Endodermal cell (in vitro differentiated cells): Measurements from ENCODE around the gene SNX24. TPM values are rescaled to one million over a fixed set of nuclear protein-coding genes. Genes with fewer than 3 reads are reported as not detected.

Experiments
- DNase-seq: peaks from one replicate; pipeline ENCODE4 v3.0.0-alpha.2; 2017
- H3K27ac ChIP-seq: 2 replicates; pipeline ENCODE4 v1.5.1; 2013; ENCODE audit warnings: mild to moderate bottlenecking, low read depth, low read length, moderate library complexity
- H3K27me3 ChIP-seq: 2 replicates; pipeline ENCODE4 v1.6.1; 2013; ENCODE audit warnings: mild to moderate bottlenecking, low read length, moderate library complexity; ENCODE audit not compliant: insufficient read depth, control insufficient read depth, poor library complexity, severe bottlenecking
- H3K36me3 ChIP-seq: 2 replicates; pipeline ENCODE4 v1.7.0; 2013; ENCODE audit warnings: mild to moderate bottlenecking, low read length, moderate library complexity; ENCODE audit not compliant: control insufficient read depth, insufficient read depth
- H3K4me1 ChIP-seq: one replicate; pipeline ENCODE4 v1.7.0; 2013; ENCODE audit warnings: low read length; ENCODE audit not compliant: control insufficient read depth, insufficient read depth
- H3K4me3 ChIP-seq: 2 replicates; pipeline ENCODE4 v1.5.1; 2013; ENCODE audit warnings: mild to moderate bottlenecking, low read length, moderate library complexity
- H3K9ac ChIP-seq: 2 replicates; pipeline ENCODE4 v1.6.1; 2013; ENCODE audit warnings: mild to moderate bottlenecking, low read length, moderate library complexity; ENCODE audit not compliant: poor library complexity, severe bottlenecking; ENCODE audit errors: extremely low read depth
- H3K9me3 ChIP-seq: 2 replicates; pipeline ENCODE4 v1.6.1; 2013; ENCODE audit warnings: mild to moderate bottlenecking, low read length, moderate library complexity; ENCODE audit not compliant: control insufficient read depth
- H3K27ac Mint-ChIP-seq: 2 replicates; pipeline ENCODE4 v1.8.0; 2020; ENCODE audit warnings: mixed read lengths
- H3K27me3 Mint-ChIP-seq: 2 replicates; pipeline ENCODE4 v1.8.0; 2021; ENCODE audit warnings: mild to moderate bottlenecking, mixed read lengths; ENCODE audit not compliant: insufficient read depth
- H3K36me3 Mint-ChIP-seq: 2 replicates; pipeline ENCODE4 v1.8.0; 2020; ENCODE audit warnings: low read depth, mixed read lengths
- H3K4me1 Mint-ChIP-seq: 2 replicates; pipeline ENCODE4 v1.8.0; 2020; ENCODE audit warnings: mixed read lengths
- H3K4me3 Mint-ChIP-seq: 2 replicates; pipeline ENCODE4 v1.8.0; 2020; ENCODE audit warnings: mild to moderate bottlenecking, moderate library complexity, mixed read lengths
- H3K9me3 Mint-ChIP-seq: 2 replicates; pipeline ENCODE4 v1.8.0; 2020; ENCODE audit warnings: mild to moderate bottlenecking, mixed read lengths
- CTCF ChIP-seq: fragments of 200-600 bp; sonication (generic); conservative IDR thresholded peaks from 2 replicates; pipeline ENCODE4 v1.5.0; 2021; ENCODE audit warnings: antibody characterized with exemption, mild to moderate bottlenecking
- whole genome bisulfite sequencing, 2 experiments: methylation state at CpG; one replicate each; pipeline versions ENCODE4 v1.1.5 to v1.1.7; 2013; ENCODE audit warnings: missing lambda C conversion rate in 2 of 2, mixed read lengths in 1 of 2; ENCODE audit not compliant: insufficient coverage in 1 of 2, insufficient read length in 1 of 2; 5-methylcytosine and 5-hydroxymethylcytosine counted together
- total RNA-seq, 2 donors: library from RNA; stranded (reverse); fragmentation: NEBNext Ultra II Directional in 1 of 2; extraction: Animal tissue kit (Norgen Biotek cat#: 25700) in 1 of 2; gene quantifications; 2 replicates in 1 of 2; 3 replicates in 1 of 2; pipeline ENCODE4 v1.2.1, GENCODE V29; 2021

SNX24 gene
- total RNA-seq, 2 donors from 2014 or later = 39.4 to 56.2 TPM

GRCh38 chr5:122858451-122858850 is 13.0 kb downstream of the SNX24 start:
- H3K4me3 Mint-ChIP-seq = no peak overlapping the region
- no peak for DNase-seq

GRCh38 chr5:122863240-122863639 is 17.8 kb downstream of the SNX24 start:
- H3K27ac Mint-ChIP-seq = no peak overlapping the region
- peaks cover 29% of the 10 kb centered on the region for H3K36me3 Mint-ChIP-seq
- no peak overlapping the region for H3K4me3 Mint-ChIP-seq
- H3K4me1 Mint-ChIP-seq = peaks cover 35% of the 10 kb centered on the region
- no peak for TF ChIP-seq CTCF
- H3K27me3 Mint-ChIP-seq = no peaks in the 10 kb centered on the region
- H3K9ac ChIP-seq = no peak overlapping the region
- H3K27me3 ChIP-seq = no peaks in the 10 kb centered on the region
- no peaks in the 10 kb centered on the region for H3K9me3 Mint-ChIP-seq
- H3K27ac ChIP-seq = no peak overlapping the region
- H3K4me3 ChIP-seq = no peak overlapping the region
- H3K36me3 ChIP-seq = peaks cover 2% of the 10 kb centered on the region
- H3K4me1 ChIP-seq = no peaks in the 10 kb centered on the region
- WGBS, 2 experiments = 74 to 90% methylated on average over 2 of the region's 2 CpGs
- no peaks in the 10 kb centered on the region for H3K9me3 ChIP-seq
- DNase-seq = no peak

More at GRCh38 chr5:122858451-122858850, 13.0 kb downstream of the SNX24 start:
- no peaks in the 10 kb centered on the region for H3K27me3 Mint-ChIP-seq
- Histone ChIP-seq H3K4me3 (no peak overlapping the region), H3K4me1 (no peaks in the 10 kb centered on the region), H3K9me3 (peaks cover 4% of the 10 kb centered on the region), H3K27ac (no peak overlapping the region), H3K9ac (no peak overlapping the region), H3K27me3 (no peaks in the 10 kb centered on the region), H3K36me3 (peaks cover 7% of the 10 kb centered on the region)
- no peak overlapping the region for H3K27ac Mint-ChIP-seq
- H3K36me3 Mint-ChIP-seq = peaks cover 37% of the 10 kb centered on the region
- WGBS, 2 experiments = 94 to 100% methylated on average over 1 of the region's 1 CpG
- H3K4me1 Mint-ChIP-seq = peaks cover 31% of the 10 kb centered on the region
- no peak for TF ChIP-seq CTCF
- peaks cover 3% of the 10 kb centered on the region for H3K9me3 Mint-ChIP-seq

GRCh38 chr5:122863721-122864120 is 18.3 kb downstream of the SNX24 start:
- no peak overlapping the region for H3K4me3 Mint-ChIP-seq
- peaks cover 33% of the 10 kb centered on the region for H3K36me3 Mint-ChIP-seq
- Histone ChIP-seq H3K9me3 (no peaks in the 10 kb centered on the region), H3K4me3 (no peak overlapping the region), H3K27me3 (no peaks in the 10 kb centered on the region), H3K36me3 (peaks cover 6% of the 10 kb centered on the region), H3K27ac (no peak overlapping the region), H3K9ac (no peak overlapping the region), H3K4me1 (no peaks in the 10 kb centered on the region)
- H3K9me3 Mint-ChIP-seq = no peaks in the 10 kb centered on the region
- no peak overlapping the region for H3K27ac Mint-ChIP-seq
- no peaks in the 10 kb centered on the region for H3K27me3 Mint-ChIP-seq
- no peak for DNase-seq
- WGBS, 2 experiments = 97 to 100% methylated on average over 4 of the region's 4 CpGs
- H3K4me1 Mint-ChIP-seq = peaks cover 35% of the 10 kb centered on the region
- TF ChIP-seq CTCF = no peak
